Cerebellar cortex (tissue), 1 donor: Measurements from ENCODE around the gene ZNF341.
"Not testable (repeated sequence)": the region's sequence is repeated elsewhere in the genome, so short reads cannot be mapped to it uniquely, and the experiment has no call there.

Source experiments
- DNase-seq: peaks from one replicate; pipeline ENCODE4 v3.0.0-alpha.2; 2015; ENCODE audit warnings: low spot score

The ZNF341 gene

DNA sequence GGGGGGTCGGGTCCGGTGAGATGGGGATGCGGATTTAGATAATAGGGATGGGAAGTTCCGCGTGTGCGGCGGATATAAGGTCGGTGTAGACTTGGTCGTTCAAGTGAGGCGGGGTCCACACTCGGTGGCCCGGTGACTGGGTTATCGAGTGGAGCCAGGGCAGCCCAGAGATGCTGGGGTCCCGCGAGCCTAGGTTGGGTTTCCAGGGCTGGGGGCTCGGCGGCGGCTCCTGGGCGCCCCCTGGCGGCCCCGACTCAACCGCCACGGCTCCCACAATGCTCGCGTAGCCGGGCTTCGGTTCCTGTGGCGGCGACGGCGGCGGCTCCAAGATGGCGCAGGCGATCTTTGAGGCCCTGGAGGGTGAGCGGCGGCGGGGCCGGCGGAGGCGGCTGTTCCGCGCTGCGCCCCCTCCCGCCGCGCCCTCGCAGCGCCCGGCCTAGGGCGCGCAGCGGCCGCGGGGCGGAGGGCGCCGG lies at the start of gene ZNF341:
ZNF341 (plus strand) TSS at position 304 of the 473 bp plus-strand sequence; CDS start at position 330, 26 bp downstream.
- peak; percentile 76 for DNase-seq

DNA sequence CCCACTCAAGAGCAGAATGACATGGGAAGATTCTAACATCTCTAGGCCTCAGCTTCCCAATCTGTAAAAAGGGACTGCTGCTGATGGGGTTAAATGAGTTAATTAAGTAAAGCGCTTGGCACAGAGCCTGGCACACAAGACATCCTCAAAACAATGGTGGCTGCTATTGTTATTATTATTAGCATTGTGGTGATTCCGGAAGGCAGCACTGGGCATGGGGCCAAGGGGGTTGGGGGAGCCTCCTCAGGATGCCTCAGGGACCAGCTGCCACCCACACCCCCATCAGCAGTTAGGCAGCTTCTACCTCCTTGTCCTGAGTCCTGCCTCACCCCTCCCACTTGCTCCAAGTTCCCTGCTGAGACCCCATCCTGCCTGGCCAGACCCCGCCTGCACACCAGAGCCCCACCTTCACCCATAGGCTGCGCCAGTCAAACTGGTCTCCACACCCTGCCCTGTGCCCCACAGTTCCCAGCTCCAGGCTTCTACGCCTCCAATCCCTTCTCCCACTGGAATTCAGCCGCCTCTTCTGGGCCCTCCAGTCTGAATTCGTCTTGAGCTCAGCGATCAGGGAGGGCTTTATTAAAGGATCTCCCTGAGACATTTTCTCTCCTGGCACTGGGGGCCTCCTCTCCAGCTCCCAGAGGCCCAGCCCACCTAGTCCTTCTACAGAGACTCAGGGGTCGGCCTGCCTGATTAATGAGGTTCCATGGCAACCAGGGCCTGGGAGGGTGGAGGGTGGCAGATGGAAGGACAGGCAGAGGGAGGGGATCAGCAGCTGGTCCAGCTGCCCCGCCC lies 47.1 kb upstream of the ZNF341 start:
- DNase-seq = no peak

- no peak for DNase-seq
Measured at GRCh38 chr20:33685328-33686099, 46.3 kb upstream of the ZNF341 start.

GRCh38 chr20:33686100-33686983 lies 45.5 kb upstream of the ZNF341 start, which contains the start of gene E2F1:
Gene E2F1 (minus strand): TSS chr20:33686385. CDS start chr20:33686264, 121 bp downstream.
- peak; percentile 90 for DNase-seq

GRCh38 chr20:33686984-33687366 lies 44.8 kb upstream of the ZNF341 start:
- DNase-seq = no peak

GRCh38 chr20:33687370-33687915 lies 44.4 kb upstream of the ZNF341 start:
- no peak for DNase-seq

DNA sequence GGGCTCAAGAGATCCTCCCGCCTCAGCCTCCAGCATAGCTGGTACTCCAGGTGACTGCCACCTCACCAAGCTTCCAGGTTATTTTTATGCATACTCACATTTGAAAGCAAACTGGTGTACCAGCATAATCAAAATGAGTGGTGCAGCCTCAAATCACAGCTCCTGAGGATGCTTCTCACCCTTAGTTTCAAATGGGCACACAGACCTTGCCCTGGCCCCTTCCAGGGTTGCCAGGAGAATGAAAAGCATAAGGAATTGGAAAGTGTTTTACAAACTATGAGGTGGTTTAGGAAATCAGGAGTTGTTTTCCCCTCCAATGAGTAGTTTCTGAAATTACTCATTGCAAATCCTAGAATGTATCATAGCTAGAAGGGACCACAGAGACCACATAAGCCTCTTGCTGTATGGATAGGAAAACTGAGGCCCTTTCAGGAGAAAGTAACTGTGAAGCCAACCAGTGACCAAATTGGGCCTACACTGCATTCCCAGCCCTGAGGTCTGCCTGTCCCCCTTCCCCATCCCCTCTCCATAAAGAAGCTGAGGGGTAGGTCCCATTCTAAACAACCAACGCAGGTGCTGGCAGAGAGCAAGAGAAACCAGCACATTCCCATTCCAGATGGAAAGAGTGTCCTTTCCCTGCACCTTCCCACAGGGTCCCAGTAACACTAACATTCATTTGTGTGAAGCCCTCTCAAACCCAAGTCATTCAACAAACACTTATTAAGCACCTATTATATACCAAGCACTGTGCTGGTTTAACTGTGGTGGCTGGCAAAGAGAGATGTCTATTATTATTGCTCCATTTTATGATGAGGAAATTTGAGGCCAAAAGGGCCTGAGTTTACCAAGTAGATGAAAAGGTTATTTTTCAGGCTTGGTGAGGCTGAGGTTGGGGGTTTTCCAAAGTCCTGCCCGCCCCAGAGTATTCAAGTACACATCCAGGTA lies 43.5 kb upstream of the ZNF341 start:
- no peak for DNase-seq

GRCh38 chr20:33688938-33689424 lies 42.8 kb upstream of the ZNF341 start:
- no peak for DNase-seq

- DNase-seq = no peak
Measured at GRCh38 chr20:33689493-33689892, 42.3 kb upstream of the ZNF341 start.

DNA sequence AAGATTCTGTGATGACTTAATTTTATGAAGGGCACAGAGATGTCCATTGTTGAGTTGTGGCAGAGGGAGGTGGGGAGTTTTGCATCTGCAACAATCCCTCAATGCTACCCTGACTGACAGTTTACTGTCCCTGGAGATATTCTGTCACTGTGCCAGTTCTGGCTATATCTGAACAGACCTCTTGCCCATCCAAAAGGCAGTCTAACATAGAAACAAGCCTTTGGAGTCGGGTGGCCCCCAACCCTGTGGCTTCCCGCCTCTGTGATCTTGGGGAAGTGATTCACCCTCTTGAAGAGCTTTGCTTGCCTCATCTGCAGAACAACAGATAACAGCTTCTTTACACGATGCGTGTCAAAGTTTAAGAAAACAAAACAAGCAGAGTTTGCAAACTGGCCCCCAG lies 41.8 kb upstream of the ZNF341 start:
- no peak for DNase-seq

- DNase-seq = no peak
Measured at GRCh38 chr20:33693289-33693688, 38.5 kb upstream of the ZNF341 start.

DNA sequence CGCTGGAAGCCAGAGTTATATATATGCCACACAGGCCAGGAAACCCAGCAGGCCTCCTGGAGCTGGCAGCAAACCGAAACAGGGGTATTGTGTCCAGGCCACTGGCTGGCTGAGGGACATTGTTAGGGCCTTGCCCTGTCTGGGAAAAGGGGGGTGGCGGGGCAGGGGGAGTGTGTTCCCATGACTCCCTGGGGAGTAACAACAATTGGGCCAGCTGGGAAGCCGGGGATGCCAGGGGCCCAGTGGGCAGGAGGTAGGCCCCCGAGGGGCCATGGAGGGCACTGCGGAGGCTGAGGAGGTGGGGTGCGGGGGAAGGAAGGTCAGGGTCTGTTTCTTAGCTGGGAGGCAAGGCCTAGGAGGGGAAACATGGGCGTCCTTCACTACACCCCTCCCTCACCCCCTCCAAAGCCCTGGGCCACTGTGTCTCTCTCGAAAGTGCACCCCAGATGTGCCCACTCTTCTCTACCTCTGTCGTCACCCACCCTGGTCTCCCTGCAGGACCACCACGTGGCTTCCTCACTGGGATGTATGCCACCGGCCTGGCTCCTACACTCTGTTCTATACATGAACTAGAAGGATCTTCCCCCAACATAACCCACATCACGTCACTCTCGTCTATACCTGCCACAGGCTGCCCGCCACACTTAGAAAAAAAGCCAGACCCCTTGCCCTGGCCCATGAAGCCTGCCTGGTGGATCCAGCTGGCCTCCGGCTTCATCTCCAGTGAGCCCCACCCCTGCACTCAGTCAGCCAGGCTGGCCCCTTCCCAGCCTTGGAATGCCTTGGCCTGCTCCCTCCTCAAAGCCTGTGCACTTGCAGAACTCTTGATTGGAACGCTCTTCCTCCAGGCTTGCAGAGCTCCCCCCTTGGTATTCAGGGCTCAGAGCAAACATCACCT lies 37.8 kb upstream of the ZNF341 start:
- no peak for DNase-seq

GRCh38 chr20:33694639-33695012 lies 37.2 kb upstream of the ZNF341 start:
- DNase-seq = no peak

GRCh38 chr20:33696448-33696847 lies 35.3 kb upstream of the ZNF341 start:
- no peak for DNase-seq

DNA sequence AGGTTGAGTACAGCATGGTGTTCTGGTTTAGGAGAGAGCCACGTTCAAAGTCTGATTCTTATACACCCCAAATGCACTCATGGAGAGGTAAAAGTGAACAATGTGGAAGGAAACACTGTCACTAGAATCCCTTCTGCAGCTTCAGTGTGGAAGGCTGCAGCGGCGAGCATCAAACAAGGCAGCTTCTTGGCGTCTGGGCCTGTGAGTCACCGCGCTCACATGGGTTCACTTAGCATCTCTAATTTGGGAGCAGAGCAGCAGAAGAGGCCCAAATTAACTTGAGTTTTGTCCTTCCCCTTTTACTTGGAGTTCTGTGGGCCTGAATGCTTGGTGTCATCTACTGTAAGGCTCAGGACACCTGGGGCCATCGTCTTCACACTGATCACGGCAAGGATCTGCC lies 34.7 kb upstream of the ZNF341 start:
- no peak for DNase-seq

DNA sequence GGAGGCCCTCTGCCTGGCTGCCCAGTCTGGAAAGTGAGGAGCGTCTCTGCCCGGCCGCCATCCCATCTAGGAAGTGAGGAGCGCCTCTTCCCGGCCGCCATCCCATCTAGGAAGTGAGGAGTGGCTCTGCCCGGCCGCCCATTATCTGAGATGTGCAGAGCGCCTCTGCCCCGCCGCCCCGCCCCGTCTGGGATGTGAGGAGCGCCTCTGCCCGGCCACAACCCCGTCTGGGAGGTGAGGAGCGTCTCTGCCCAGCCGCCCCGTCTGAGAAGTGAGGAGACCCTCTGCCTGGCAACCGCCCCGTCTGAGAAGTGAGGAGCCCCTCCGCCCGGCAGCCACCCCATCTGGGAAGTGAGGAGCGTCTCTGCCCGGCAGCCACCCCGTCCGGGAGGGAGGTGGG lies 32.8 kb upstream of the ZNF341 start:
- not testable (repeated sequence) for DNase-seq

GRCh38 chr20:33700696-33701441 lies 30.9 kb upstream of the ZNF341 start:
- DNase-seq = not testable (repeated sequence)

DNA sequence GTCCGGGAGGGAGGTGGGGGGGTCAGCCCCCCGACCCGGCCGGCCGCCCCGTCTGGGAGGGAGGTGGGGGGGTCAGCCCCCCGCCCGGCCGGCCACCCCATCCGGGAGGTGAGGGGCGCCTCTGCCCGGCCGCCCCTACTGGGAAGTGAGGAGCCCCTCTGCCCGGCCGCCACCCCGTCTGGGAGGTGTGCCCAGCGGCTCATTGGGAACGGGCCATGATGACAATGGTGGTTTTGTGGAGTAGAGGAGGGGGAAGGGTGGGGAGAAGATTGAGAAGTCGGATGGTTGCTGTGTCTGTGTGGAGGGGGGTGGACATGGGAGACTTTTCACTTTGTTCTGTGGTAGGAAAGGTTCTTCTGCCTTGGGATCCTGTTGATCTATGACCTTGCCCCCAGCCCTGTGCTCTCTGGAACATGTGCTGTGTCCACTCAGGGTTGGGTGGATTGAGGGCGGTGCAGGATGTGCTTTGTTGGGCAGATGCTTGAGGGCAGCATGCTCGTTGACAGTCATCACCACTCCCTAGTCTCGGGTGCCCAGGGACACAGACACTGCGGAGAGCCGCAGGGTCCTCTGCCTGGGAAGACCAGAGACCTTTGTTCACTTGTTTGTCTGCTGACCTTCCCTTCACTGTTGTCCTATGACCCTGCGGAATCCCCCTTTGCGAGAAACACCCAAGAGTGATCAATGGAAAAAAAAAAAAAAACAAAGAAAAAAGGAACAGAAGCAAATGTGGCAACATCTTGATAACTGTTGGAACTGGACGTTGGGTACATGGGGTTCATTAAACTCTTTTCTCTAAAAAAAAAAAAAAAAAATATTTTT lies 30.0 kb upstream of the ZNF341 start:
- no peak for DNase-seq
